Sigmoid colon (tissue), 4 donors: ENCODE results near the gene SNHG17.

ENCODE experiments used
- EP300 ChIP-seq, 4 donors: sonication (generic); formaldehyde crosslinking; IDR thresholded peaks; one replicate each; pipeline ENCODE4 v1.6.1; 2017; ENCODE audit warnings: antibody characterized with exemption in 4 of 4
- POLR2A ChIP-seq, 2 donors: fragments of 450-650 bp; IDR thresholded peaks; one replicate each; pipeline ENCODE4 v1.6.1; 2016; ENCODE audit warnings: antibody characterized with exemption in 2 of 2, mild to moderate bottlenecking in 2 of 2, moderate library complexity in 2 of 2
- POLR2AphosphoS5 ChIP-seq, 4 donors: sonication (generic); formaldehyde crosslinking; IDR thresholded peaks; one replicate each; pipeline ENCODE4 v1.6.1; 2017; ENCODE audit warnings: antibody characterized with exemption in 4 of 4
- TF ChIP-seq, protein P1 (sequence below), 4 experiments: fragments of 450-650 bp in 3 of 4; fragments of 200-600 bp in 1 of 4; IDR thresholded peaks; one replicate each; pipeline ENCODE4 v1.5.1; 2016 to 2019; ENCODE audit warnings: antibody characterized with exemption in 4 of 4, mild to moderate bottlenecking in 3 of 4, moderate library complexity in 2 of 4

DNA sequence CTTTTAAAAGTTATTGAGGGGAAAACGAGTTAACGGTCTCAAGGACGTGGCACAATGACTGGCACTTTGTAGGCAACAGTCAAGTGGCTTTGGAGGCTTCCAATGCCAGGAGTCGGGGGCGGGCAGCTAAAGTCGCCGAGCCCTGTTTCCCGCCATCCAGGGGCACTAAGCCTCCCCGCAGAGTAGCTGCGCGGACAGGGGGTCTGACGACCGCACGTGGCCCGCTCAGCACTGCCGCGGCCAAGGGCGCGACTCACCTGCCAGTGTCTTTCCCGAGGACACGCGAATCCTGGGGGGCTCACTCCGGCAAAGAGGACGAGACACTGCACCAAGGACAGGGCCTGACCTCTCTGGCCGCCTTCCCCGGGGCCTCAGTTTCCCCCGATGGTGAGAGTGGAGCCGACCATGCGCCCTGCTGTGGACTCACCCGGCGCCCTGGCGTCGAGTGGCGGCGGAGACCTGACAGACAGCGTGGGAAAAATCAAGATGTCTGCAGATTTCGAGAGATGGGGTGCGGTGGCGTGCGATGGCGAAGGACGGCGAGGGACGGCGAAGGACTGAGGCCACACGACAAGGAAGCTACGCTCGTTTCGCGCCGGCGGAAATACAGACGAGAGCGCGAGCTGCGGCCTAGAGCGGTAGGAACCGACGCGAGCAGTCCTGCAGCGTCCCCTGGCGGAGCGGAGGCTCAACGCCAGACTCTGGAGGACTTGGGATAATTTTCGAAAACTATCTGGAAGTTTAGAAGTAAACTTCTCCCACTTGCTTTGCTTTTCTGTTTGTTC is at the start of gene SNHG17:
- TF ChIP-seq POLR2AphosphoS5 (IDR thresholded peaks at IDR 0.05), result peak; percentile 79 to 92 (median 87)
- TF ChIP-seq, protein P1, sequence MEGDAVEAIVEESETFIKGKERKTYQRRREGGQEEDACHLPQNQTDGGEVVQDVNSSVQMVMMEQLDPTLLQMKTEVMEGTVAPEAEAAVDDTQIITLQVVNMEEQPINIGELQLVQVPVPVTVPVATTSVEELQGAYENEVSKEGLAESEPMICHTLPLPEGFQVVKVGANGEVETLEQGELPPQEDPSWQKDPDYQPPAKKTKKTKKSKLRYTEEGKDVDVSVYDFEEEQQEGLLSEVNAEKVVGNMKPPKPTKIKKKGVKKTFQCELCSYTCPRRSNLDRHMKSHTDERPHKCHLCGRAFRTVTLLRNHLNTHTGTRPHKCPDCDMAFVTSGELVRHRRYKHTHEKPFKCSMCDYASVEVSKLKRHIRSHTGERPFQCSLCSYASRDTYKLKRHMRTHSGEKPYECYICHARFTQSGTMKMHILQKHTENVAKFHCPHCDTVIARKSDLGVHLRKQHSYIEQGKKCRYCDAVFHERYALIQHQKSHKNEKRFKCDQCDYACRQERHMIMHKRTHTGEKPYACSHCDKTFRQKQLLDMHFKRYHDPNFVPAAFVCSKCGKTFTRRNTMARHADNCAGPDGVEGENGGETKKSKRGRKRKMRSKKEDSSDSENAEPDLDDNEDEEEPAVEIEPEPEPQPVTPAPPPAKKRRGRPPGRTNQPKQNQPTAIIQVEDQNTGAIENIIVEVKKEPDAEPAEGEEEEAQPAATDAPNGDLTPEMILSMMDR (IDR thresholded peaks at IDR 0.05), result peak; percentile 99
- TF ChIP-seq EP300 (IDR thresholded peaks at IDR 0.05), result no peak
- TF ChIP-seq POLR2A (IDR thresholded peaks at IDR 0.05), result peak; percentile 46 to 63
